ENCODE measurements around the gene DAZAP1.
"Not testable (repeated sequence)": the region's sequence is repeated elsewhere in the genome, so short reads cannot be mapped to it uniquely, and the experiment has no call there.

Gene DAZAP1

DNA sequence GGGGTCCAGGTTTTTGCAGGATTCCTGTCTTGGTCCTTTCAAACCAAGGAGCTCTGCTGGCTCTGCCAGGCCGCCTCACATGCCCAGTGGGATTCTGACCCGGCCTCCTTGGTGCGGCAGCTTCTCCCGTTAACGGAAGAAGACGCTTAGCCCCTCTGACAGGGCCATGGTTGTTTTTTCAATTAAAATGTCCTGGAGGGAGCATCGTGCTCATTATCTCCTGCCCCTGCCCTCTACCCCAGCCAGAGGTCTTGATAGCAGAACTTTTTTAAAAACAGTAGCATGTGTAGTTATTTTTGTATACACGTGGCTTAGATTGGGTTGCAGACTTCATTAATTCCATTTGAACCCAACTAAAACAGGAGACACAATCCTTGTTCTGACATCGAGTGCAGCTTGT lies 19.4 kb downstream of the DAZAP1 start:
- DNase-seq (ENCODE audit: low read depth) = no peak

DNA sequence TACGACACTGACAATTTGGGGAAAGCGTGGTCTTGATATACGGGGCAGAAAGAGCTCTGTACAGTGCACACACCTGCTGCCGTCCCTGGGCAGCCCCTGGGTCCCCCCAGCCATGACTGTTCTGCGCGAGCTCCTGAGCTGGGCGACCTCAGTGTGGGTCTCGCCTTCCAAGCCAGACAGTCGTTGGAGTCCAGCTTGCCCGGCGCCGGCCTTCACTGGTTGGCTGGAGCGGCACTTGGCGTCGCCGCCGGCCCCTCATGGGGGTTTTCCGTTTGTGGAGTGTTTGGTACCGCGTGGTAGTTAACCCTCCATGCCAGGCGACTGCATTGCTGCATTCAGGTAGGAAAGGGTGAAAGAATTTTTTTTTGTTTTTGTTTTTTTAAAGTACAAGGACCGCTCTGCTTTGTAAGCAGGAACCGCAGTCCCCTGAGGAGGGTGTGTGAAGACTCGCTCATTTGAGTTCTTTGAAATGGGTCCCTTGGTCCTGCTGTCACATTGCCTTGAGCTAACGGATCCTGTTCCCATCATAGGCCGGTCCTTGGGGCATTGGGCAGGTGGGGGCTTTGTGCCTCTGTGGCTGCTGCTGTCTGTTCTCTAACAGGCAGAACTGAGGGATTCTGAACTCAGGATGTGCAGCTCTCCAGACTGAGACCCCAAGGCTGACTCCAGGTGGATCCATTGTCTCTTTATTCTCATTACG lies 20.0 kb downstream of the DAZAP1 start:
- DNase-seq (ENCODE audit: low read depth) = no peak

GRCh38 chr19:1428738-1429391 lies 21.5 kb downstream of the DAZAP1 start:
- no peak for DNase-seq (ENCODE audit: low read depth)

- no peak for DNase-seq (ENCODE audit: low read depth)
These were observed 22.4 kb downstream of the DAZAP1 start for GRCh38 chr19:1429750-1430149.

DNA sequence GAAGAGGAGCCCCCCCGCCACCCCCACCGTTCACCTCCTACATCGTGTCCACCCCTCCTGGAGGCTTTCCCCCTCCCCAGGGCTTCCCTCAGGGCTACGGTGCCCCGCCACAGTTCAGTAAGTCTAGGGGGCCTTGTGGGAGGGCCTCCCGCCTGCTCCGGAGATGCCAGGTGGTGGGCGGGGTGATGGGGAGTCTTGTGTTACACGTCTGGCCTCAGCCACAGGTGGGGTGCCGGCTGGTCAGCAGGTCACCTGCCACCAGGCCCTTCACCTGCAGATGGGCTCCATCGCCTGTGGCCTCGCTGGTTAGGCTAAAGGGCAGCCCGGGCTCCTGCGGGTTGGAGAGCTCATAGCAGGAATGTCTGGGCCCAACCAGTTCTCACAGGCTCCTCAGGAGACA lies 22.9 kb downstream of the DAZAP1 start:
- DNase-seq (ENCODE audit: low read depth) = no peak

DNA sequence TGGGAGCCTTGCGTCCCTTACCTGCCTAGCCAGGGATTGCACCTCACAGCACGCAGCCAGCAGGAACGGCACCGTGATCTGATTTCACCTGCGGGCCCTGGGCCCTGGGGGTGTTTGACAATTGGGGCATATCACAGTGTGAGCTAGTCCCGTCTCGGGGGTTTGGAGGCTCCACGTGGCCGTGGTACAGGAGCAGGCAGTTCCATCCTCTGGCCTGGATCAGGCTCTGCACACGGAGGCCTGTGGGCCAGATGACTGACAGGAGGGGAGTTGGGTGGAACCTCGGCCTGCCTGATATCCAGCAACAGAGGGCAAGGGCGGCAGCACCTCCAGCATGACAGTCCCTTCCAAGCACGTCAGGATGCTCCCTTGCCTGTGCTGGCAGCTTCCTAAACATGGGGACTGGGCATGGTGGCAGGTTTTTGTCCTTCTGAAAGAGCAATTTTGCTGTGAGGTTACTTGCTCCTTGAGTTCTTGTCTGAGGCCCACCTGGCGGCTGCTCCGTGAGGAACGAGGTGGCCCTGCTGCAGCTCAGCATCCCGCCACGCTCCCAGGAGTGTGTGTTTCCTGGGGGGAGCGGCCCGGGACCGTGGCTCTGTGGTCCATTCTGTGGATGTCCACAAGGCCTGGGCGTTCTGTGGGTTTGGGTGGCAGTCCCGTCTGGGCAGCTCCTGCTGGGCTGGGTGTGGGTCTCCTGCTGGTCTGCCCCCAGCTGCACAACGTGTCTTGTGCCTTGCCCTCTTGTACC lies 24.5 kb downstream of the DAZAP1 start:
- no peak for DNase-seq (ENCODE audit: low read depth)

DNA sequence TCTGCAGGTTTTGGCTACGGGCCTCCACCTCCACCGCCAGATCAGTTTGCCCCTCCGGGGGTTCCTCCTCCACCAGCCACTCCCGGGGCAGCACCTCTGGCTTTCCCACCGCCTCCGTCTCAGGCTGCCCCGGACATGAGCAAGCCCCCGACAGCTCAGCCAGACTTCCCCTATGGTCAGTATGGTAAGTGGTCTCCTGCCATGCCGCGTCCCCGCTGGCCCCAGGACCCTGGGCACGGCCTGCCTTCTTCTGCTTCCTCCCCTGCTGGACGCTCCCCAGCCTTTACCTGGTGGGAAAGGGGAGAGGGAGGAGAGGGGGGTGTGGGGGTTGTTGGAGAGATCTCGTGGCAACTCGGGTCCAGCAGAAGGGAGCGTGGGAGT lies 25.1 kb downstream of the DAZAP1 start:
- DNase-seq (ENCODE audit: low read depth) = no peak

DNA sequence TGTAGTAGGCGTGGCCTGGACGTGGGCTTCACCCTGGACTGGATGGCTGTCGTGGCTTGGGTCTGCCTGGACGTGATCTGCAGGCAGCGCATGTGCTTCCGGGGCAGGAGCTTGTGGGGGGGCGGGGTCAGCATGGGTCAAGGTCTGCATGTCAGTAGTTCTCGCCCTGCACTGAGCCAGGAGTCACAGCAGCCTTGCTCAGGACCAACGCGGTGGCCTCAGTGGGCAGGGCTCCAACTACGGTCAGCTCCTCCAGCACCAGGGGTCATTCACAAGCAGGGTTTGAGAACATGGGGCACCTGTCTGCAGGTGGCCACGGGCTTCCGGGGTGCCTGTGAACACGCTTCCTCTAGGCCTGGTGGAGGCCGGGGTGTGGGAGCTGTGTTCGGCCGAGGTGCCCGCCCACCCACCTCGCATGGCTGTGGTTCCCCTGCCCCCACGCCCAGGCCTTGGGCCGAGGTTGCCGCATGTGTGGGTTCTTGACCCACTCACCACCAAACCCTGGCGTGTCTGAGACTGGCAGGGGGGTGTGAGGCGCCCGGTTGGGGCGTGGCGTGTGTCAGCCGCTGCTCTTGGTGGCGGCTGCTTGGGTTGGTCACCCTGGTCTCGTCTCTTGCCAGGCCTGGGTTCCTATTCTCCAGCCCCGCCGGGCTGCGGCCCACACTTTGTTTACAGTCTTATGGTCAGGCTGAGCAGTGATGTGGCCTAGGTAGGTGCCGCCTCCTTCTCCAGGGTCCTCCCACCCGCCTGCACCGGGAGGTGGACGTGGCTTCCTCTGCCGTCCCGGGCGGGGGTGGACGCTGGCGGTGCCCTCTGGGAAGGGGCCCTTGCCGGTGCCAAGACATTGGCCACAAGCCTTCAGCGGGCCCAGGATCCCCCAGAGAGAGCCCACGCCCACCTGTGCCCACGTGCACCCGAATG lies 26.0 kb downstream of the DAZAP1 start:
- DNase-seq (ENCODE audit: low read depth) = no peak

GRCh38 chr19:1434040-1434366 lies 26.6 kb downstream of the DAZAP1 start:
- DNase-seq (ENCODE audit: low read depth) = no peak

GRCh38 chr19:1434577-1435060 lies 27.2 kb downstream of the DAZAP1 start:
- DNase-seq (ENCODE audit: low read depth) = no peak

GRCh38 chr19:1435378-1435989 lies 28.1 kb downstream of the DAZAP1 start:
- no peak for DNase-seq (ENCODE audit: low read depth)

GRCh38 chr19:1437609-1438008 lies 30.2 kb downstream of the DAZAP1 start:
- DNase-seq (ENCODE audit: low read depth) = no peak

DNA sequence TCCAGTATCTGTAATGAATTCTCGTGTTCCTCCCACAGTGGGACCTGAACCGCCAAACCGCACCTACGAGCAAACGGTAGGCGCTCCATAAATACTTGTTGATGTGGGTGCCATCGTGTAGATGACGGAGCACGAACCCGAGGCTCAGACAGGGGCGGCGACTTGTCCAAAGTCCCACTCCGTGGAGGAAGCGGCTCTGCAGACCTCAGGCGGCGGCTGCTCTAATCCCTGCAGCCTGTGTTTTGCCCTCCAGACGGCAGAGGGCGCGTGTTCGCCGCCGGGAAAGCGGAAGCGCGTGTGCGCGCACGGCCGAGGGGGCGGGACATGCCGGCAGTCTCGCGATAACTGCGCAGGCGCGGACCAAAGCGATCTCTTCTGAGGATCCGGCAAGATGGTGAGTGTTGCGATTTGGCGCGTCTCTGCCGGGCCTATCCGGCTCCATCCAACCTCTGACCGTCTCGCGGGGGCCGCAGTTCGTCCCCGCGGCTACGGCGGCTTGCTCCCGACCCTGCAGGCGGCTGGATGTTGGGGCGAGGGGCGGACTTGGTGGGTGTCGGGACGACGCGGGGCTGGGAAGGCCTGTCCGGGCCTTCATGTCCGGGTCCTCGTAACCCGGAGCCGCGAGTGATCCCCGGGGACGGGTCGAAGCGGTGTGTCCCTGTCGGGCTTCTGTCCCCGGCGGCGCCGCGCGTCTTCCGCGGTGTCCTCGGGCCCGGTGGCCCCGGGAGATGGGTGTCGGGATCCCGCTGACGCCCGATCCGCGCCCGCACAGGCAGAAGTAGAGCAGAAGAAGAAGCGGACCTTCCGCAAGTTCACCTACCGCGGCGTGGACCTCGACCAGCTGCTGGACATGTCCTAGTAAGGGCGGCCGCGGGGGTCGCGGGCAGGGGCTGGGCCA lies 30.9 kb downstream of the DAZAP1 start, which contains the start of gene RPS15:
RPS15 (plus strand) TSS at position 362 of the 898 bp plus-strand sequence; CDS start at position 392, 30 bp downstream.
- DNase-seq (ENCODE audit: low read depth) = peak; percentile 92

DNA sequence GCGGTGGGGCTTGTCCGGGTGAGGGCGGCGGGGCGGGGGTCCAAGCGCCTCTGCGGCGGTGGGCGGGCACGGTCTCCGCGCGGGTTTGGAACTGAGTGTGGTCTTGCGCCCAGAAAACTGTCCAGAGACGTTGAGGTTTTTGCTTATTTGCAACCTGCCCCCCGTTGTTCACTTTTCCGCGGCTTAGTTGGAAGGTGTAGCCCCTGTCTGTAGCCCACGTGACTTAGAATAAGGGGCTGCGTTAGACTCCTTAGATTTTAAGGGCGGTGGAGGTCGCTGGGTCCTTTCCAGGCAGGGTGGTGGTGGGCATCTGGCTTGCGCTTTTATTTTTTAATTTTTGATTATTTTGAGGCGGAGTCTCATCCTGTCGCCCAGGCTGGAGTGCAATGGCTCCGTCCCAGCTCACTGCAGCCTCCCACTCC lies 31.6 kb downstream of the DAZAP1 start:
- no peak for DNase-seq (ENCODE audit: low read depth)

GRCh38 chr19:1439525-1440417 lies 32.4 kb downstream of the DAZAP1 start:
- not testable (repeated sequence) for DNase-seq (ENCODE audit: low read depth)

DNA sequence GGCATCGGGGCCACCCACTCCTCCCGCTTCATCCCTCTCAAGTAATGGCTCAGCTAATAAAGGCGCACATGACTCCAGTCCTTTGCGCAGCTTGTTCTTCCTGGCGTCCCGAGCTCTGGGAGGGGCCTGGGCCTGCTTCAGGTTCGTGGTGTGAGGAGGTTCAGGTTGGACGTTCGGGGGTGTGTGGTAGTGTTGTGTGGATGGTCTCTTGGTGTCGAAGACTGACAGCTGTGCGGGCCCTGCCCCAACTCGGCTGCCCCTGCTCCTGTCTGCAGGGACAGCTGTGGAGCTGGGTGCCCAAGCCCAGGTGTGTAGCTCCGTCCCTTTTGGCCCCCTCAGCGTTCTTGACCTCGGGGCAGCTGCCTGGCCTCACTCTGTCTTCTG lies 33.0 kb downstream of the DAZAP1 start:
- no peak for DNase-seq (ENCODE audit: low read depth)

DNA sequence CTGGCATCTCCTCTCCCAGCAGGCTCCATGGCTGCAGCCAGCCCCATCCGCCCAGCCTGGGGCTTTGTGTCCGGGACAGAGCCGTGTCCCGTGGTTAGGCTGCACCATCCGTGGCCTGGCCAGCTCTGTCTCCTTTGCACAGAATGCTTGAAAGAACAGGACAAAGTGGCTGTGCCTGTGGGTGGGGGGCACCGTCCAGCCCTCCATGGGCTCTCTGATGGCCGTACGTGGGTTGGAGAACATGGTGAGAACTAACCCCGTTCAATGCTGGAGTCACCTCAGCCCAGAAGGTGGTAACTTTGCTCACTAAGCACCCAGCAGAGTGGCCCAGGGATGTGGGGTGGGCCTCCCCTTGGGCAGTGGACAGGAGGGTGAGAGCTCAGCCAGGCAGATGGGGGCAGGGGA lies 33.6 kb downstream of the DAZAP1 start:
- no peak for DNase-seq (ENCODE audit: low read depth)

DNA sequence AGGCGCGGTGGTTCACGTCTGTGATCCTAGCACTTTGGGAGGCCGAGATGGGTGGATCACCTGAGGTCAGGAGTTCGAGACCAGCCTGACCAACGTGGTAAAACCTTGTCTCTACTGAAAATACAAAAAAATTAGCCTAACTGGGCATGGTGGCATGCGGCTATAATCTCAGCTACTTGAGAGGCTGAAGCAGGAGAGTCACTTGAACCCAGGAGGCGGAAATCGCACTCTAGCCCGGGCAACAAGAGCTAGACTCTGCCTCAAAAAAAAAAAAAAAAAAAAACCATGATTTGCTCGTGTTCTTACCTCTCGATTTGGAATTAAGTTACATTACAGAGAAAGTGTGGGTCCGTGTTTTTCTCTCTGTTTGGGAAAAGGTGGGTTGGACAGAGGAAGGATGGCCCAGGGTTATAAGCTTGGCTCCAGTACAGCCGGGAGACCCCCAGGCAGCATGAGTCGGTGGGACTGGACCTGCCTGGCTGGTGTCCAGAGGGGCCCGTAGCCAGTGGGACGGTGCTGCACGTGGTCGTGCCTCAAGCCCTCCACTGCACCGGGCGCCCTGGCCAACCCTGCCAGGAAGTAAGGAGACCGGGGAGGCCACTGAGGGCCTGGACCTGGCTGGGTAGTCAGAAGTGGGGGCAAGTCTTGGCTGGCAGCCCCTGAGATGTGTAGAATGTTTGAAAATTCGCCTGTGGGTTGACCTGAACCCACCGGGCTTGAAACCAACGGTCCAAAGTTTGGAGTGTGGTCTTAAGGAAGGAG lies 34.5 kb downstream of the DAZAP1 start:
- DNase-seq (ENCODE audit: low read depth) = no peak

Measured in stimulated activated CD8-positive, alpha-beta memory T cell treated with anti-CD3 and anti-CD28 coated beads, Interleukin-15, amount 100 ng/mL, for 24 hours (primary cell).